Fibroblast of pulmonary artery (primary cell): ENCODE data around the gene LCLAT1.
"Not testable (repeated sequence)": the region's sequence is repeated elsewhere in the genome, so short reads cannot be mapped to it uniquely, and the experiment has no call there.

Experiments
- DNase-seq: peaks from one replicate; pipeline ENCODE4 v3.0.0-alpha.2; 2010; ENCODE audit warnings: low read depth
- H3K4me3 ChIP-seq: replicated peaks from 2 replicates; pipeline ENCODE4 v1.5.1; 2011; ENCODE audit warnings: low read depth, mild to moderate bottlenecking, control low read depth, low read length, moderate library complexity
- TF ChIP-seq, protein P1 (sequence below): IDR thresholded peaks from 2 replicates; pipeline ENCODE4 v1.5.1; 2011; ENCODE audit warnings: mild to moderate bottlenecking, control low read depth, low read length, inconsistent platforms; ENCODE audit errors: missing control alignments

The LCLAT1 gene

DNA sequence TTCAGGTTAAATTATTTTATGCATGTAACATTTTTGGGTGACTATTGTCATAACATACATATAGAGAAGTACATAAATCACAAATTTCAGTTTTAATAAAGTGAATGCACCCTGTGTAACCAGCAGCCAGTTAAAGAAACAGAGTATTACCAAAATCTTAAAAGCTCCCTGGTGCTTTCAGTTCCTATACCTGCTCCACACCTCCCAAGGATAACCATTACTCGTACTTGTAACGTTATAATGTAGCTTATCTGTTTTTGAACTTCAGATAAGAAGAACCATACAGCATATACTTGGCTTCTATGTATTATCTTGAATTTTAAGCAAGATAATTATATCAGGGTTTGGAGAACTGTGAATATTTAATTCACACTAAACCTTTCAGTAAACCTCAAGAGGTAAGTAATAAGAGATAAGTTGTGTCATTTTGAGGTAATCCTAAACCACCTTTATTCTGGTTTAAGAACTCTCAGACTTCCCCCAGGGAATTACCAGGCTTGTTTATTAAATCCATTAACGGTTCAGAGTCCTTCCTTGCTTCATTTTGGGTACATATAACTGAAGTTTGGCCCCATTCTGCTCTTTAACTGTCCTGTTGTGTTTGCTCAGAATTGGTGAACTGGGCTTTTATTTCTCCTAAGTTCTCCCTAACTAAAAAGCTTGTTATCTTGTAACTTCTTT lies 58.6 kb downstream of the LCLAT1 start:
- no peak overlapping the region for H3K4me3 ChIP-seq
- TF ChIP-seq, protein P1, sequence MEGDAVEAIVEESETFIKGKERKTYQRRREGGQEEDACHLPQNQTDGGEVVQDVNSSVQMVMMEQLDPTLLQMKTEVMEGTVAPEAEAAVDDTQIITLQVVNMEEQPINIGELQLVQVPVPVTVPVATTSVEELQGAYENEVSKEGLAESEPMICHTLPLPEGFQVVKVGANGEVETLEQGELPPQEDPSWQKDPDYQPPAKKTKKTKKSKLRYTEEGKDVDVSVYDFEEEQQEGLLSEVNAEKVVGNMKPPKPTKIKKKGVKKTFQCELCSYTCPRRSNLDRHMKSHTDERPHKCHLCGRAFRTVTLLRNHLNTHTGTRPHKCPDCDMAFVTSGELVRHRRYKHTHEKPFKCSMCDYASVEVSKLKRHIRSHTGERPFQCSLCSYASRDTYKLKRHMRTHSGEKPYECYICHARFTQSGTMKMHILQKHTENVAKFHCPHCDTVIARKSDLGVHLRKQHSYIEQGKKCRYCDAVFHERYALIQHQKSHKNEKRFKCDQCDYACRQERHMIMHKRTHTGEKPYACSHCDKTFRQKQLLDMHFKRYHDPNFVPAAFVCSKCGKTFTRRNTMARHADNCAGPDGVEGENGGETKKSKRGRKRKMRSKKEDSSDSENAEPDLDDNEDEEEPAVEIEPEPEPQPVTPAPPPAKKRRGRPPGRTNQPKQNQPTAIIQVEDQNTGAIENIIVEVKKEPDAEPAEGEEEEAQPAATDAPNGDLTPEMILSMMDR = no peak
- no peak for DNase-seq

DNA sequence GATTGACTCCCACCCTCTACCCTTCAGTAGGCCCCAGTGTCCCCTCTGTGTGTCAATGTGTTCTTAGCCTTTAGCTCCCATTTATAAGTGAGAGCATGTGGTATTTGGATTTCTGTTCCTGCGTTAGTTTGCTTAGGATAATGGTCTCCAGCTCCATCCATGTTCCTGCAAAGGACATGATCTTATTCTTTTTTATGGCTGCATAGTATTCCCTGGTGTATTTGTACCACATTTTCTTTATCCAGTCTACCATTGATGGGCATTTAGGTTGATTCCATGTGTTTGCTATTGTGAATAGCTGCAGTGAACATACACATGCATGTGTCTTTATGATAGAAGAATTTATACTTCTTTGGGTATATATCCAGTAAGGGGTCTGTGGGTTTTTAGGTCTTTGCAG lies 60.4 kb downstream of the LCLAT1 start:
- not testable (repeated sequence) for H3K4me3 ChIP-seq

DNA sequence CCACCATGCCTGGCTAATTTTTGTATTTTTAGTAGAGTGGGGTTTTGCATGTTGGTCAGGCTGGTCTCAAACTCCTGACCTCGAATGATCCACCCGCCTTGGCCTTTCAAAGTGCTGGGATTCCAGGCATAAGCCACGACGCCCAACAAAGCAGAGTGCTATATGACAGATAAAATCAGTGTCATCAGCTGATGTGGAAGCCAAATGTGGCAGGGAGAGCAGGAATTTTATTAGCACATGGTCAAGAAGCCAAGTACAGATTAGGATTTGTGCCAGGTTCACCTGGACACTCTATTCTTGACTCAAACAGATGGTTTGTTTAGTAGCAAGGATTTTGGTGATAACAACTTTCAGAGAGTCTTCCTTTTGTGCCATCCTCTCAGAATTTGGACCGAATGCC lies 62.7 kb downstream of the LCLAT1 start:
- DNase-seq = no peak
- no peak overlapping the region for H3K4me3 ChIP-seq
- TF ChIP-seq, protein P1 = no peak

More for the DNA sequence above, 60.4 kb downstream of the LCLAT1 start:
- not testable (repeated sequence) for DNase-seq

DNA sequence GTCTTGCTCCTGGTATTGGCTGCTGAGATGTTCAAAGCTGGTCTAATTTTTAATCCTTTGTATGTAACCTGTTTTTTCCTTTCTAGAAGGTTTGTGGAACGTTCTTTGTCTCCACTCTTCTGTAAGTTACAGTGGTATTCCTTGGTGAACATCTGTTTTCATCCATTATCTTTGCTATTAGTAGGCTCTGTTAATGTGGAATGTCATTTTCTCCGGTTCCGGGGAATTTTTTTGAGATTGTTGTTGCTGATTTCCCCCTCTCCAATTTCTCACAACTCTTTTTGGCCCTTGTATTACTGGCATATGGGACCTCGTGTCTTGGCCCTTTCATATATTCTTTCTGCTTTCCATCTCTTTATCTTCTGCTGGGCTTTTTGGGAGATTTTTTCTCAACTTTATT lies 63.4 kb downstream of the LCLAT1 start:
- DNase-seq = no peak
- TF ChIP-seq, protein P1 = no peak

DNA sequence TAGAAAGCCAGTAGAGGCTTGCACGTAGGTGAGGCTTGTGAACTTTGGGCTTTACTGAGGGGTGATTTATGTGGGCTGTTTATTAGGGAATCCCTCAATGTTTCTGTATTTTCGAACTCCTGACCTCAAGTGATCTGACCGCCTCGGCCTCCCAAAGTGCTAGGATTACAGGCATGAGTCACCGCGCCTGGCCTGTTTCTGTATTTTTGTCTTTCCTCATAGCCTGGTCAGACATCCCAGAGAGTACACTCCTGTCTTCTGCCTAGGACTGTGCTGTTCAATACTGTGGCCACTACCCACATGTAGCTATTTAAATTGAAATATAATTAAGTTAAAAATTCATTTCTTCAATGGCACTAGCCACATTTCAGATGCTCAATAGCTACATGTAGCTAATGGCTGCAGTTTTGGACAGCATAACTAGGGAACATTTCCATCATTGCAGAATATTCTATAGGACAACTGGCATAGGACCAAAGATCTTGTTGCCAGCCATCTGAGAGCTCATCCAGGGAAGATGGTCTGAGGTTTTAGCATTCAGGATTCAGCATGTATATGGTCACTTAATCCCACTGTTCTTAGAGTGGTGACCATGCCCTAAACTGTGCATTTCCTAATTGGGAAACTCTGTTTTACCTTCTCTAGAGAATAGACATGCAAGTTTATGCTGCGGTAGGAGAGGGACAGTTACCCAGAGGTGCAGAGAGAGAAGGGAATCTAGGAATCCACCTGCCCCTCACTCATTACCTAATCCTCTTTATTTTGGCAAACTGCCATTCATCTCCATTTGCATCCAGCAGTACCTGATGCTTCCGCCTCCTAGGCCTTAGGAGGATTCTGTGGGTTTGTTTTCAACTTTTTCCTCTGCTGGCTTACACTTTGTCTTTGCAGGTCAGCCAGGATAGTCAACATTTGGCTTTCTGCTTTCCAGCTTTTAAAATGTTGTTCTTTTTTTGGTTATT lies 64.4 kb downstream of the LCLAT1 start:
- TF ChIP-seq, protein P1 = no peak
- H3K4me3 ChIP-seq = no peak overlapping the region
- DNase-seq = peak; percentile 27

More for the DNA sequence above, 63.4 kb downstream of the LCLAT1 start:
- H3K4me3 ChIP-seq = no peak overlapping the region

DNA sequence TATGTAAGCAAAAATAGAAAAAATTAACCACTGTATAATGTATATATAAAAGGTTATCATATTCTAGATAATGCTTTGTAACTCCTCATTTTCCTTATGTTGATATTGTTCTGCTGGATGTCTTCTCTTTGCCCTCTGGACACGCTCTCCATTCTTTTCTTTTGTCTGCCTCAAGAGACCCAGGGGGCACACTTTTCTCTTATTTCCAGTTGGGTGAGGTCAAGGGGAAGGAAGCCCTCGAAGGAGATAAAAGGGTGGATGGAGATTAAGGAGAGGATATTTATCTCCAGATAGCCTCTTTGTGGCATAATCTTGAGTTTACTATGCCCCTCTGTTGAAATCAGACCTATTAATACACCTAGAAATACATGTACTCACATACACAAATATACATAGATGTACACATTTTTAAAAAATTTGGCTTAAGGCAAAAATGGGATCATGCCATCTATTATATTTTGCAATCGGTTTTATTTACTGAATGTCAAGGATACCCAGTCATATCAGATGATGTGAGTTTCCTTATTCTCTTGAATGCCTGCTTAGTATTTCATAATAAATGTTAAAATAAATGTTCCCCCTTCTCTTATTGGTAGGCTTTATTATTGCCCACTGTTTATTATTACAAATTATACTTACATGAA lies 65.3 kb downstream of the LCLAT1 start:
- DNase-seq = no peak
- TF ChIP-seq, protein P1 = no peak
- no peak overlapping the region for H3K4me3 ChIP-seq

DNA sequence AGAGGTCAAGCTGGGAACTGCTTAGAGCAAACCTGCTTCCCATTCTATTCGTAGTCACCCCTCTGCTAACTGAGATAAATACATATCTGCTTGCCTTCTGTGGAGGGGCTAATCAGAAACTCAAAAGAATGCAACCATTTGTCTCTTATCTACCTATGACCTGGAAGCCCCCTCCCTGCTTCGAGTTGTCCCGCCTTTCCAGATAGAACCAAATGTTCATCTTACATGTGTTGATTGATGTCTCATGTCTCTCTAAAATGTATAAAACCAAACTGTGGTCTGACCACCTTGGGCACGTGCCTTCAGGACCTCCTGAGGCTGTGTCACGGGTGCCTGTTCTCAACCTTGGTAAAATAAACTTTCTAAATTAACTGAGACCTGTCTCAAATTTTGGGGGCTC lies 66.6 kb downstream of the LCLAT1 start:
- not testable (repeated sequence) for H3K4me3 ChIP-seq, DNase-seq
